Gastroesophageal sphincter (tissue), 3 donors: ENCODE measurements around the gene TBATA.

Experiments used
- POLR2A ChIP-seq, 2 donors: fragments of 450-650 bp; IDR thresholded peaks; one replicate each; pipeline ENCODE4 v1.6.1; 2017; ENCODE audit warnings: antibody characterized with exemption in 2 of 2, mild to moderate bottlenecking in 2 of 2, moderate library complexity in 1 of 2
- POLR2AphosphoS5 ChIP-seq: sonication (generic); formaldehyde crosslinking; IDR thresholded peaks from one replicate; pipeline ENCODE4 v1.6.1; 2017; ENCODE audit warnings: antibody characterized with exemption
- TF ChIP-seq, protein P1 (sequence below), 4 experiments: fragments of 200-600 bp in 2 of 4; fragments of 450-650 bp in 2 of 4; sonication (generic) in 1 of 4; IDR thresholded peaks; one replicate each; pipeline ENCODE4 v1.5.1; 2017 to 2019; ENCODE audit warnings: antibody characterized with exemption in 4 of 4, mild to moderate bottlenecking in 2 of 4, moderate library complexity in 2 of 4

DNA sequence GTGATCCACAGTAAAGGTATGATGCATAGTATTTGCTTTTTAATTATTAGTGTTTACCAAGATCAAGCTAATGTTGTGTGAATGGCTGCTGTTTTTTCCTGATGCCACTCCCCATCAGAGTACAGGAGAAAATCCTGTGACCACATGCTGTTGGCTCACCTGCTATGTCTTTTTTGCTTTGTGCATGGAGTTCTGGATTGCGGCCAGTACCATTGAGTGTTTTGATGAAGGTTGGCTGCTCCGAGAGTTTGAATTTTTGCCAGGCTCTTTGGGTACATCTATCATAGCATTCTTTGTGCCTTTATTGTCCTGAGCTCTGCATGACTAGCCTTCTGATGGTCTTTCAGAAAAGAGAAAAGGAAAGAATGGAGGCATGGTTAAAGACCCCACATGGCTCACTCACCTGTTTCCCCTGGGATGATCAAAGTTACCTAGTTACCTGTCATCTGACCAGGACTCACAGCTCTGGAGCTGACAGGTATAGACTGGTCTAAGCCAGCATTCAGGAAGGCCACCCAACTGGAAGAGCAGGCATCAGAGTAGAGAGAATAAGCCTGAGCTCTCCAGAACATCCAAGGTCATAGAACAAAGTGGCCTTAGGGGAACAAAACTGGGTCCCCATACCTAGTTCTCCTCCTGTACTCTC is 18.7 kb upstream of the TBATA start:
- TF ChIP-seq, protein P1, sequence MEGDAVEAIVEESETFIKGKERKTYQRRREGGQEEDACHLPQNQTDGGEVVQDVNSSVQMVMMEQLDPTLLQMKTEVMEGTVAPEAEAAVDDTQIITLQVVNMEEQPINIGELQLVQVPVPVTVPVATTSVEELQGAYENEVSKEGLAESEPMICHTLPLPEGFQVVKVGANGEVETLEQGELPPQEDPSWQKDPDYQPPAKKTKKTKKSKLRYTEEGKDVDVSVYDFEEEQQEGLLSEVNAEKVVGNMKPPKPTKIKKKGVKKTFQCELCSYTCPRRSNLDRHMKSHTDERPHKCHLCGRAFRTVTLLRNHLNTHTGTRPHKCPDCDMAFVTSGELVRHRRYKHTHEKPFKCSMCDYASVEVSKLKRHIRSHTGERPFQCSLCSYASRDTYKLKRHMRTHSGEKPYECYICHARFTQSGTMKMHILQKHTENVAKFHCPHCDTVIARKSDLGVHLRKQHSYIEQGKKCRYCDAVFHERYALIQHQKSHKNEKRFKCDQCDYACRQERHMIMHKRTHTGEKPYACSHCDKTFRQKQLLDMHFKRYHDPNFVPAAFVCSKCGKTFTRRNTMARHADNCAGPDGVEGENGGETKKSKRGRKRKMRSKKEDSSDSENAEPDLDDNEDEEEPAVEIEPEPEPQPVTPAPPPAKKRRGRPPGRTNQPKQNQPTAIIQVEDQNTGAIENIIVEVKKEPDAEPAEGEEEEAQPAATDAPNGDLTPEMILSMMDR (IDR thresholded peaks at IDR 0.05) = no peak
- no peak for TF ChIP-seq POLR2A (IDR thresholded peaks at IDR 0.05)
- no peak for TF ChIP-seq POLR2AphosphoS5
